Parathyroid adenoma (tissue), 2 donors: ENCODE results near the gene DVL2.

ENCODE experiments used
- H2AFZ ChIP-seq: fragments of 300-600 bp; sonication (generic); one replicate; pipeline ENCODE4 v1.7.0; 2017; ENCODE audit warnings: antibody characterized with exemption, mild to moderate bottlenecking
- H3K27ac ChIP-seq: fragments of 300-600 bp; sonication (generic); one replicate; pipeline ENCODE4 v1.7.0; 2017
- H3K27me3 ChIP-seq: fragments of 300-600 bp; sonication (generic); one replicate; pipeline ENCODE4 v1.7.0; 2017; ENCODE audit warnings: low read length; ENCODE audit not compliant: control insufficient read depth, insufficient read depth
- H3K36me3 ChIP-seq: fragments of 300-600 bp; sonication (generic); one replicate; pipeline ENCODE4 v1.7.0; 2017; ENCODE audit warnings: low read length; ENCODE audit not compliant: control insufficient read depth, insufficient read depth
- H3K4me1 ChIP-seq: fragments of 300-600 bp; sonication (generic); one replicate; pipeline ENCODE4 v1.7.0; 2017; ENCODE audit warnings: control low read depth
- H3K4me2 ChIP-seq: fragments of 300-600 bp; sonication (generic); one replicate; pipeline ENCODE4 v1.7.0; 2017; ENCODE audit warnings: low read length
- H3K4me3 ChIP-seq: fragments of 300-600 bp; sonication (generic); one replicate; pipeline ENCODE4 v1.7.0; 2017; ENCODE audit warnings: low read depth, low read length
- H3K79me2 ChIP-seq: fragments of 300-600 bp; sonication (generic); one replicate; pipeline ENCODE4 v1.7.0; 2017; ENCODE audit warnings: control low read depth
- H3K9ac ChIP-seq: fragments of 300-600 bp; sonication (generic); one replicate; pipeline ENCODE4 v1.7.0; 2017; ENCODE audit warnings: mild to moderate bottlenecking
- H3K9me3 ChIP-seq: fragments of 300-600 bp; sonication (generic); one replicate; pipeline ENCODE4 v1.7.0; 2017; ENCODE audit warnings: low read length; ENCODE audit not compliant: control insufficient read depth
- TF ChIP-seq, protein P1 (sequence below): fragments of 300-600 bp; sonication (generic); IDR thresholded peaks from one replicate; pipeline ENCODE4 v1.7.0; 2017; ENCODE audit warnings: antibody characterized with exemption, mild to moderate bottlenecking
- donor health status: primary hyperparathyroidism.

The DVL2 gene

DNA sequence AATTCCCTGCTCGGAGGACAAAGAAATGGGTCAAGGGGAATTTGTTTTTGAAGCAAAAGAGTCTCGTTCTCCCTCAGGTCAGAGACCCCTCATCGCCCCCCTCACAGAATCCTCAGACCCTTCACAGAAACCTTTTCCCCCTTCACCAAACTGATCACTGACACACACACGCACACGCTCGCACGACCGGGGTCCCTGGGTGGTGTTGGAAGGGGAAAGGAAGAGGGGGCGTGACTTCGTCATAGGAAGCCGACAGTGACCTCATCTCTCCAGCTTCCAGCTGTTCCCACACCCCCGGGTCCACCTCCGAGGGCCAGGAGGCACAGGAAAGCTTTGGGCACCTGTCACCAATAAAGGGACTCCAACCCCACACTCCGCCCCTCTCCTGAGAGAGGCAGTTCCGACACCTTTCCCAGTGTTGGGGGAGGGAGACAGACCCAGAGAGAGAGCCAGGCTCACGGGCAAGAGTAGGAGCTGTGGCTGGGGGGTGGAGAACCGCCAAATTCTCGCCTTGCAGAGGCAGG is 56.3 kb downstream of the DVL2 start:
- TF ChIP-seq, protein P1, sequence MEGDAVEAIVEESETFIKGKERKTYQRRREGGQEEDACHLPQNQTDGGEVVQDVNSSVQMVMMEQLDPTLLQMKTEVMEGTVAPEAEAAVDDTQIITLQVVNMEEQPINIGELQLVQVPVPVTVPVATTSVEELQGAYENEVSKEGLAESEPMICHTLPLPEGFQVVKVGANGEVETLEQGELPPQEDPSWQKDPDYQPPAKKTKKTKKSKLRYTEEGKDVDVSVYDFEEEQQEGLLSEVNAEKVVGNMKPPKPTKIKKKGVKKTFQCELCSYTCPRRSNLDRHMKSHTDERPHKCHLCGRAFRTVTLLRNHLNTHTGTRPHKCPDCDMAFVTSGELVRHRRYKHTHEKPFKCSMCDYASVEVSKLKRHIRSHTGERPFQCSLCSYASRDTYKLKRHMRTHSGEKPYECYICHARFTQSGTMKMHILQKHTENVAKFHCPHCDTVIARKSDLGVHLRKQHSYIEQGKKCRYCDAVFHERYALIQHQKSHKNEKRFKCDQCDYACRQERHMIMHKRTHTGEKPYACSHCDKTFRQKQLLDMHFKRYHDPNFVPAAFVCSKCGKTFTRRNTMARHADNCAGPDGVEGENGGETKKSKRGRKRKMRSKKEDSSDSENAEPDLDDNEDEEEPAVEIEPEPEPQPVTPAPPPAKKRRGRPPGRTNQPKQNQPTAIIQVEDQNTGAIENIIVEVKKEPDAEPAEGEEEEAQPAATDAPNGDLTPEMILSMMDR, result no peak
- H3K36me3 ChIP-seq, result no peaks in the 10 kb centered on the region
- no peak overlapping the region for H3K9ac ChIP-seq
- H3K4me2 ChIP-seq, result peak overlapping the region; percentile 95
- no peak overlapping the region for H3K27ac ChIP-seq
- H2AFZ ChIP-seq, result peak overlapping the region; percentile 86
- peak overlapping the region; percentile 71 for H3K4me3 ChIP-seq
- no peaks in the 10 kb centered on the region for H3K27me3 ChIP-seq
- H3K9me3 ChIP-seq, result no peaks in the 10 kb centered on the region
- H3K4me1 ChIP-seq, result peaks cover 16% of the 10 kb centered on the region
- no peaks in the 10 kb centered on the region for H3K79me2 ChIP-seq

DNA sequence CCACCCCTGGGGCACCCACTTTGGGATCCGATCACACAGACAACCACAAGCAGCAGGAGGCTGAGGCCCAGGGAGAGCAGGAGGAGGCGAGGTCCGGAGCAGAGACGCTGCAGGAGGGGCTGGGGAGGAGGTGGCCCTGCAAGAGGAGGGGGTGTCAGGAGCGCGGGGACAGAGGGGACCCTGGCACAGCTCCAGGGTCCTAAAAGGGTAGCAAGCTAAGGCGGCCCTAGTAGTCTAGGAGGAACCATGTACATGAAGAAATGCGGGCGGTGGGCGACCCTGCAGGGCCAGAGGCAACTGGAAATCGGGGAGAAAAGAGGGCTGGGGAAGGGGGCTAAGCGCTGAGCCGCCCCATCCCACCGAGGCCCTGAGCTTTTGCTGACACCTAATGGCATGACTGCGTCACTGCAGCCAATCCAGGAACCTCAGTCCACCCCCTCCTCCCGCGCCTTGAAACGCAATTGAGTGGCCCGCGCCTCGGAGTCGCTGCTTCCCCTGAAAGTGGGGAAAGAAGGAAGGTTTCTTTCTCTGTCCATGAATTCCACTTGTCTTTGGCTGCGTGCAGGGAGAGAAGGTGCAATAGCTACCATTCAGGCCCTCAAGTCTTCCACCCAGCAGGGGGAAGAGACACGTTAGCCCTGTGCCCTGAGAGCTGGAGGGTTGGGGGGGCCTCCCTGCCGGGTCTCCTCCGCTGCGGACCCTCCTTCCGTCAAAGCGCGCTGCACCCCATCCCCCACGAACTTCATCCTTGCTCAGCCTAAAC is 56.9 kb downstream of the DVL2 start:
- peak overlapping the region; percentile 86 for H2AFZ ChIP-seq
- H3K4me2 ChIP-seq, result peak overlapping the region; percentile 95
- H3K9ac ChIP-seq, result no peak overlapping the region
- peak overlapping the region; percentile 3 for H3K27ac ChIP-seq
- H3K36me3 ChIP-seq, result no peaks in the 10 kb centered on the region
- H3K27me3 ChIP-seq, result no peaks in the 10 kb centered on the region
- H3K4me1 ChIP-seq, result peaks cover 16% of the 10 kb centered on the region
- H3K9me3 ChIP-seq, result no peaks in the 10 kb centered on the region
- TF ChIP-seq, protein P1, result peak; percentile 93
- no peaks in the 10 kb centered on the region for H3K79me2 ChIP-seq
- H3K4me3 ChIP-seq, result peak overlapping the region; percentile 71

DNA sequence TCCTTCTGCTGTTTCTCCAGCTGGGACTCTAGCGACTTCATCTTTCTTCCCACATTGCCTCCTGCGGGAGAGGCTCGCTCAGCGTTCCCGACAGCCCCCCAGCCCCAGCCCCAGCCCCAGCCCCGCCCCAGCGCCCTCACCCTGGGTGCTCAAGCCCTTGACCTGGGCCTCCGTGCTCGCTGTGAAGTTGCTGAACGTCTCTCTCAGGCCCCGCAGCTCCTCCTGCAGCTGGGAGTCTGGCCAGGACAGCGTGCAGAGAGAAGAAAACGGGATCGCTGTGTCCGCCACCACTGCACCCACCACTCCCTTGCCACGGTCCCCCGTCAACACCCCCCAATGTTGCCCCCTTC is 57.5 kb downstream of the DVL2 start:
- Histone ChIP-seq H3K9ac (no peak overlapping the region), H3K4me1 (peaks cover 16% of the 10 kb centered on the region), H3K9me3 (no peaks in the 10 kb centered on the region), H3K4me2 (peak overlapping the region; percentile 95), H2AFZ (peak overlapping the region; percentile 86), H3K27ac (peak overlapping the region; percentile 3), H3K4me3 (peak overlapping the region; percentile 71), H3K79me2 (no peaks in the 10 kb centered on the region), H3K36me3 (no peaks in the 10 kb centered on the region), H3K27me3 (no peaks in the 10 kb centered on the region)
- TF ChIP-seq, protein P1, result no peak

DNA sequence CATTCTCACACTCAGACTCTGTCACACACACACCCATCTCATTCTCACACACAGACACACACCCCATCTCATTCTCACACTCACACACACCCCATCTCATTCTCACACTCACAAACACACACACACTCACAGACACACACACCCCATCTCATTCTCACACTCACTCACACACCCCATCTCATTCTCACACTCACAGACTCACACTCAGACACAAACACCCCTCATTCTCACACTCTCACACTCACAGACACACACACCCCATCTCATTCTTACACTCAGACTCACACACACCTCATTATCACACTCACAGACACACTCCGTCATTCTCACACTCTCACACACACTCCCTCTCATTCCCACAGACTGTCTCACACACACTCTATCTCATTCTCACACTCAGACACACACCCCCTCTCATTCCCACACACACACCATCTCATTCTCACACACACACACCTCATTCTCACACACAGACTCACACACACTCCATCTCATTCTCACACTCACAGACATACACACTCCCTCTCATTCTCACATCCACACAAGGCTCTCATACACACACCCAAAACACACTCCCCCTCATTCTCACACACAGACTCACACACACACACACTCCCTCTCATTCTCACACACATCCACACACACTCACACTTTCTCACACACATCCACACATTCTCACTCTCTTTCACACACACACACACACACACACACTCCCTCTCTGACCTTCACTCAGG is 58.0 kb downstream of the DVL2 start:
- Histone ChIP-seq H3K9me3 (no peaks in the 10 kb centered on the region), H3K4me2 (peak overlapping the region; percentile 95), H3K27me3 (no peaks in the 10 kb centered on the region), H3K79me2 (no peaks in the 10 kb centered on the region), H3K36me3 (no peaks in the 10 kb centered on the region), H3K4me1 (peaks cover 16% of the 10 kb centered on the region), H3K9ac (no peak overlapping the region), H3K27ac (no peak overlapping the region), H3K4me3 (peak overlapping the region; percentile 71), H2AFZ (peak overlapping the region; percentile 86)
- TF ChIP-seq, protein P1, result no peak
